ENCODE results near the gene KPNA4.

Gene KPNA4

DNA sequence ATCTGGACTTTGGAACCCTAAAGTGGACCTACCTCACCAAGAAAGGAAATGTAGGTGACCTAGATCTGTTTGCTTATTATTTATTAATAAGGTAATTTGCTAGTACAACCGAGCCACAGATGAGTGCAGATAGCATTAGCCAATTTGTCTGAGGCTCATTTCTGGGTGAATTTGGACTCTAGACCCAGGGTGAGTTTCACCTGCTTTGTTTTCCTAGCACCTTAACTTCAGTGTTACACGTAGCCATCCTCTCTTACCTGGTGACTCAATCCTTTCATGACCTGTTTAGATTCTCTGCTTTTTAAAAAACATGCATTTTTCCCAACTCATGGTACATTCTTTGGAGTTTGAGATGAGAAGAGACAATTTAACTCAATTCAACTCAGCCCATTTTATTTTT lies 33.5 kb upstream of the KPNA4 start:
- Histone ChIP-seq H3K4me1 (ENCODE audit: control insufficient read depth, insufficient read depth, low read length, poor library complexity, severe bottlenecking) (no peaks in the 10 kb centered on the region), H3K4me3 (ENCODE audit: extremely low read depth, insufficient read depth, low read length, poor library complexity, severe bottlenecking) (no peak overlapping the region), H3K9me3 (ENCODE audit: control insufficient read depth, low read length) (no peaks in the 10 kb centered on the region), H3K27ac (ENCODE audit: low read depth, low read length, severe bottlenecking) (no peak overlapping the region), H3K36me3 (ENCODE audit: control insufficient read depth, insufficient read depth, low read length) (no peaks in the 10 kb centered on the region)
- 83 to 92% methylated on average over 1 to 2 of the region's 2 CpGs for WGBS, 2 experiments (ENCODE audit: insufficient coverage in 2 of 2)

- Histone ChIP-seq H3K4me3 (ENCODE audit: extremely low read depth, insufficient read depth, low read length, poor library complexity, severe bottlenecking) (no peak overlapping the region), H3K27ac (ENCODE audit: low read depth, low read length, severe bottlenecking) (no peak overlapping the region), H3K36me3 (ENCODE audit: control insufficient read depth, insufficient read depth, low read length) (no peaks in the 10 kb centered on the region), H3K4me1 (ENCODE audit: control insufficient read depth, insufficient read depth, low read length, poor library complexity, severe bottlenecking) (no peaks in the 10 kb centered on the region), H3K9me3 (ENCODE audit: control insufficient read depth, low read length) (no peaks in the 10 kb centered on the region)
Measured at GRCh38 chr3:160588023-160588422, 22.7 kb upstream of the KPNA4 start.

DNA sequence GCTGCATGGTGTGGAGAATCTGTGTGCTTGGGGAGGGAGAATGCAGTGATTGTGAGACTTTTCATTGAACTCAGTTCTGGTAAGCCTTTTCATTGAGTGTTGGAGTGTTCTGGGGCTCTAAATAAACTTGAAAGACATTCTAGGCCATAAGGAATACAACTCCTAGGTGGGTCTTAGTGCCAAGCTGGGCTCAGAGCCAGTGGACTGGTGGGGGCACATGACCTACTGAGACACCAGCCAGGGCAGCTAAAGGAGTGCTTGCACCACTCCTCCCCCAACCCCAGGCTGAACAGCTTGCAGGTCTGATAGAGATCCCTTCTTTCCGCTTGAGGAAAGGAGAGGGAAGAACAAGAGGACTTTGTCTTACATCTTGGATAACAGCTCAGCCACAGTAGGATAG lies 21.7 kb upstream of the KPNA4 start:
- Histone ChIP-seq H3K27ac (ENCODE audit: low read depth, low read length, severe bottlenecking) (no peak overlapping the region), H3K4me3 (ENCODE audit: extremely low read depth, insufficient read depth, low read length, poor library complexity, severe bottlenecking) (no peak overlapping the region), H3K36me3 (ENCODE audit: control insufficient read depth, insufficient read depth, low read length) (no peaks in the 10 kb centered on the region), H3K4me1 (ENCODE audit: control insufficient read depth, insufficient read depth, low read length, poor library complexity, severe bottlenecking) (no peaks in the 10 kb centered on the region), H3K9me3 (ENCODE audit: control insufficient read depth, low read length) (no peaks in the 10 kb centered on the region)
- no CpG with 5 or more reads among the region's 1 CpG for WGBS, 2 experiments (ENCODE audit: insufficient coverage in 2 of 2)

DNA sequence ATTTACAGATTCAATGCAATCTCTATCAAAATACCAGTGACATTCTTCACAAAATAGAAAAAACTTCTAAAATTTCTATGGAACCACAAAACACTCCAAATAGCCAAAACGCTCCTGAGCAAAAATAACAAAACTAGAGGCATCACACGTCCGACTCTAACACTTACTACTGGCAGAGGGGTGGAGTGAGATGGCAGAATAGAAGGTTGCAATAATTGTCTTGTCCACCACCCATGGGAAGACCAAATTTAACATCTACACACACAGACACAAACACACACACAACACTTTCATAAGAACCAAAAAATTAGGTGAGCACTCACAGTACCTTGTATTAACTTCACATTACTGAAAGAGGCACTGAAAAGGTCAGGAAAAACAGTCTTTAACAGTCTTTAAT lies 21.3 kb upstream of the KPNA4 start:
- no CpG with 5 or more reads among the region's 3 CpGs for WGBS, 2 experiments (ENCODE audit: insufficient coverage in 2 of 2)

GRCh38 chr3:160583451-160583850 lies 18.1 kb upstream of the KPNA4 start:
- Histone ChIP-seq H3K9me3 (ENCODE audit: control insufficient read depth, low read length) (no peaks in the 10 kb centered on the region), H3K4me3 (ENCODE audit: extremely low read depth, insufficient read depth, low read length, poor library complexity, severe bottlenecking) (no peak overlapping the region), H3K36me3 (ENCODE audit: control insufficient read depth, insufficient read depth, low read length) (no peaks in the 10 kb centered on the region), H3K4me1 (ENCODE audit: control insufficient read depth, insufficient read depth, low read length, poor library complexity, severe bottlenecking) (no peaks in the 10 kb centered on the region), H3K27ac (ENCODE audit: low read depth, low read length, severe bottlenecking) (no peak overlapping the region)

More for the DNA sequence above, 21.3 kb upstream of the KPNA4 start:
- H3K4me1 ChIP-seq (ENCODE audit: control insufficient read depth, insufficient read depth, low read length, poor library complexity, severe bottlenecking), result no peaks in the 10 kb centered on the region
- no peak overlapping the region for H3K4me3 ChIP-seq (ENCODE audit: extremely low read depth, insufficient read depth, low read length, poor library complexity, severe bottlenecking)
- no peak overlapping the region for H3K27ac ChIP-seq (ENCODE audit: low read depth, low read length, severe bottlenecking)
- no peaks in the 10 kb centered on the region for H3K36me3 ChIP-seq (ENCODE audit: control insufficient read depth, insufficient read depth, low read length)
- no peaks in the 10 kb centered on the region for H3K9me3 ChIP-seq (ENCODE audit: control insufficient read depth, low read length)

DNA sequence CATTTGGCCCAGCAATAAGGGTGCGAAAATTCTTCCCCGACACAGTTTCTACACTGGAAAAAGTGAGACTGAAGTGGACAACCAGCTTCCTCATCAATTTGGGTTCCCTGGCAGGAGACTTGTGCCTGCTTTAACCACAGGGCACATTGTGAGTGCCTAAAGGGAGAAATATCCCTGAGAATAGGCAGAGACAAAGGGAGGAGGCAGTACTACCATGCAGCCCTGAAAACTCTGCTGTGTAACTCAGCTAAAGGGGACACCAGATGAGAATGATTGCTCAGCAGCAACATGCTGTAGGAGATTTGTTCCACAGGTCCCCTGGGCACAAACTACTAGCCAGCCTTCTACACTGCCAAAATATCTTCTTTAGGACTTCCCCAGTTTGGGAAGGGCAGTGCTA lies 15.6 kb upstream of the KPNA4 start:
- 80 to 100% methylated on average over 1 to 2 of the region's 2 CpGs for WGBS, 2 experiments (ENCODE audit: insufficient coverage in 2 of 2)
- H3K4me3 ChIP-seq (ENCODE audit: extremely low read depth, insufficient read depth, low read length, poor library complexity, severe bottlenecking), result no peak overlapping the region
- H3K4me1 ChIP-seq (ENCODE audit: control insufficient read depth, insufficient read depth, low read length, poor library complexity, severe bottlenecking), result no peaks in the 10 kb centered on the region
- H3K9me3 ChIP-seq (ENCODE audit: control insufficient read depth, low read length), result no peaks in the 10 kb centered on the region
- no peak overlapping the region for H3K27ac ChIP-seq (ENCODE audit: low read depth, low read length, severe bottlenecking)
- no peaks in the 10 kb centered on the region for H3K36me3 ChIP-seq (ENCODE audit: control insufficient read depth, insufficient read depth, low read length)

GRCh38 chr3:160577556-160578195 lies 12.3 kb upstream of the KPNA4 start:
- H3K4me1 ChIP-seq (ENCODE audit: control insufficient read depth, insufficient read depth, low read length, poor library complexity, severe bottlenecking), result no peaks in the 10 kb centered on the region
- H3K27ac ChIP-seq (ENCODE audit: low read depth, low read length, severe bottlenecking), result no peak overlapping the region
- no peak overlapping the region for H3K4me3 ChIP-seq (ENCODE audit: extremely low read depth, insufficient read depth, low read length, poor library complexity, severe bottlenecking)
- WGBS, 2 experiments (ENCODE audit: insufficient coverage in 2 of 2), result 50 to 100% methylated on average over 1 of the region's 4 CpGs
- no peaks in the 10 kb centered on the region for H3K9me3 ChIP-seq (ENCODE audit: control insufficient read depth, low read length)
- H3K36me3 ChIP-seq (ENCODE audit: control insufficient read depth, insufficient read depth, low read length), result no peaks in the 10 kb centered on the region

DNA sequence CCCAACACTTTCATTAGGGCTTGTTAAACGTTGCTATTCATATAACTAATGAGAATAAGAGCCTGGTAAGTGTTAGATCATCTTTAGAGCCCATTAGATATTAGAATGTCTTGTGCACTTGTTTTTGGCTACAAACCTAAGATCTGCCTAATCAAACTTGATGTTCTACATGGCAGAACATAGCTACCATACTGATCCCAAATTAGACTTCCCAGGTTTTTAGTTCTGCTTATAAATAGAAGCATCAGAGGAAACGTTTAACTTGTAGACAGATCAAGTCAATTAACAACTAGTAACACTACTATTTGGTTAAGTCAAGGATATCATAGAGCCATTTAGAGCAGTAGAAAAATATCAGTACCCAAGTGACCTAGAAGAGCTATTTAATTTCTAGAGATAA lies 11.7 kb upstream of the KPNA4 start:
- no peaks in the 10 kb centered on the region for H3K9me3 ChIP-seq (ENCODE audit: control insufficient read depth, low read length)
- H3K4me3 ChIP-seq (ENCODE audit: extremely low read depth, insufficient read depth, low read length, poor library complexity, severe bottlenecking), result no peak overlapping the region
- H3K27ac ChIP-seq (ENCODE audit: low read depth, low read length, severe bottlenecking), result no peak overlapping the region
- no CpG with 5 or more reads among the region's 2 CpGs for WGBS, 2 experiments (ENCODE audit: insufficient coverage in 2 of 2)
- no peaks in the 10 kb centered on the region for H3K4me1 ChIP-seq (ENCODE audit: control insufficient read depth, insufficient read depth, low read length, poor library complexity, severe bottlenecking)
- no peaks in the 10 kb centered on the region for H3K36me3 ChIP-seq (ENCODE audit: control insufficient read depth, insufficient read depth, low read length)

- H3K4me1 ChIP-seq (ENCODE audit: control insufficient read depth, insufficient read depth, low read length, poor library complexity, severe bottlenecking), result no peaks in the 10 kb centered on the region
- H3K9me3 ChIP-seq (ENCODE audit: control insufficient read depth, low read length), result no peaks in the 10 kb centered on the region
- H3K27ac ChIP-seq (ENCODE audit: low read depth, low read length, severe bottlenecking), result no peak overlapping the region
- H3K36me3 ChIP-seq (ENCODE audit: control insufficient read depth, insufficient read depth, low read length), result no peaks in the 10 kb centered on the region
- H3K4me3 ChIP-seq (ENCODE audit: extremely low read depth, insufficient read depth, low read length, poor library complexity, severe bottlenecking), result no peak overlapping the region
Measured at GRCh38 chr3:160576621-160577020, 11.2 kb upstream of the KPNA4 start.

GRCh38 chr3:160575589-160575988 lies 10.2 kb upstream of the KPNA4 start:
- H3K4me3 ChIP-seq (ENCODE audit: extremely low read depth, insufficient read depth, low read length, poor library complexity, severe bottlenecking), result no peak overlapping the region
- H3K36me3 ChIP-seq (ENCODE audit: control insufficient read depth, insufficient read depth, low read length), result no peaks in the 10 kb centered on the region
- no peaks in the 10 kb centered on the region for H3K4me1 ChIP-seq (ENCODE audit: control insufficient read depth, insufficient read depth, low read length, poor library complexity, severe bottlenecking)
- H3K27ac ChIP-seq (ENCODE audit: low read depth, low read length, severe bottlenecking), result no peak overlapping the region
- no peaks in the 10 kb centered on the region for H3K9me3 ChIP-seq (ENCODE audit: control insufficient read depth, low read length)
- 67 to 100% methylated on average over 1 of the region's 1 CpG for WGBS, 2 experiments (ENCODE audit: insufficient coverage in 2 of 2)

DNA sequence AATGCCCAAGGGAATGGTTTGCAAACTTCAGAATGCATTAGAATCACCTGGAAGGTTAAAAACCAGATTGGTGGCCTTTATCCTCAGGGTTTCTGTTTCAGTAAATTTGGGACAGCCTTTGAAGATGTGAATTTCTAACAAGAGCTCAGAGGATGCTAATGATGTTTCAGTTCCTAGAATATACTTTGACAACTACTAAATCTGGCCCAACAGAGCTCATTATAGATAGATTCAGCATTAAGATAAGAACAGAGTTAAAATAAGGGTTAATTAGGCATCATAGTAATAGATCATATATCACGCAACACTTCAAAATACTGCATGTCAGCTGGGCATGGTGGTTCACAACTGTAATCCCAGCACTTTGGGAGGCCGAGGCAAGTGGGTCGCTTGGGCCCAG lies 9.3 kb upstream of the KPNA4 start:
- H3K4me3 ChIP-seq (ENCODE audit: extremely low read depth, insufficient read depth, low read length, poor library complexity, severe bottlenecking), result no peak overlapping the region
- H3K9me3 ChIP-seq (ENCODE audit: control insufficient read depth, low read length), result no peaks in the 10 kb centered on the region
- WGBS, 2 experiments (ENCODE audit: insufficient coverage in 2 of 2), result 90 to 91% methylated on average over 2 to 3 of the region's 3 CpGs
- H3K36me3 ChIP-seq (ENCODE audit: control insufficient read depth, insufficient read depth, low read length), result no peaks in the 10 kb centered on the region
- H3K27ac ChIP-seq (ENCODE audit: low read depth, low read length, severe bottlenecking), result no peak overlapping the region
- H3K4me1 ChIP-seq (ENCODE audit: control insufficient read depth, insufficient read depth, low read length, poor library complexity, severe bottlenecking), result no peaks in the 10 kb centered on the region
